ENCODE data around the gene RNF128.
"Not testable (repeated sequence)": the region's sequence is repeated elsewhere in the genome, so short reads cannot be mapped to it uniquely, and the experiment has no call there.

The RNF128 gene

GRCh38 chrX:106748377-106748776, 21.9 kb downstream of the RNF128 start:
- DNase-seq (ENCODE audit: low read depth in 1 of 2, low spot score in 1 of 2), result no peak

- DNase-seq (ENCODE audit: low read depth in 1 of 2, low spot score in 1 of 2), result no peak
Measured at GRCh38 chrX:106751407-106751806, 24.9 kb downstream of the RNF128 start.

- no peak for DNase-seq (ENCODE audit: low read depth in 1 of 2, low spot score in 1 of 2)
Measured at GRCh38 chrX:106752101-106752678, 25.7 kb downstream of the RNF128 start.

- DNase-seq (ENCODE audit: low read depth in 1 of 2, low spot score in 1 of 2), result not testable (repeated sequence)
Measured at GRCh38 chrX:106769288-106769687, 42.8 kb downstream of the RNF128 start.

- DNase-seq (ENCODE audit: low read depth in 1 of 2, low spot score in 1 of 2), result no peak
Measured at GRCh38 chrX:106774981-106775380, 48.5 kb downstream of the RNF128 start.

GRCh38 chrX:106780264-106780663, 53.8 kb downstream of the RNF128 start:
- DNase-seq (ENCODE audit: low read depth in 1 of 2, low spot score in 1 of 2), result no peak

GRCh38 chrX:106780664-106781377, 54.3 kb downstream of the RNF128 start:
- no peak for DNase-seq (ENCODE audit: low read depth in 1 of 2, low spot score in 1 of 2)

- DNase-seq (ENCODE audit: low read depth in 1 of 2, low spot score in 1 of 2), result no peak
Measured at GRCh38 chrX:106783716-106784115, 57.2 kb downstream of the RNF128 start.

GRCh38 chrX:106791495-106791894, 65.0 kb downstream of the RNF128 start:
- no peak for DNase-seq (ENCODE audit: low read depth in 1 of 2, low spot score in 1 of 2)

GRCh38 chrX:106802063-106802387, 75.5 kb downstream of the RNF128 start:
- no peak for DNase-seq (ENCODE audit: low read depth in 1 of 2, low spot score in 1 of 2)

- DNase-seq (ENCODE audit: low read depth in 1 of 2, low spot score in 1 of 2), result no peak
Measured at GRCh38 chrX:106802388-106803275, 76.1 kb downstream of the RNF128 start, which contains the start of gene TBC1D8B. TSS of gene TBC1D8B (plus strand) at chrX:106802673. CDS start at chrX:106802854, 181 bp downstream.

- no peak for DNase-seq (ENCODE audit: low read depth in 1 of 2, low spot score in 1 of 2)
Measured at GRCh38 chrX:106811131-106811910, 84.8 kb downstream of the RNF128 start.

- not testable (repeated sequence) for DNase-seq (ENCODE audit: low read depth in 1 of 2, low spot score in 1 of 2)
Measured at GRCh38 chrX:106812930-106813329, 86.4 kb downstream of the RNF128 start.

GRCh38 chrX:106814093-106814492, 87.6 kb downstream of the RNF128 start:
- DNase-seq (ENCODE audit: low read depth in 1 of 2, low spot score in 1 of 2), result not testable (repeated sequence)

Data from stimulated activated CD4-positive, alpha-beta T cell treated with anti-CD3 and anti-CD28 coated beads, Interleukin-15, amount 100 ng/mL, for 1 hour (primary cell).